Measurements from ENCODE around the gene NOTCH4.

- TF ChIP-seq YY1 (IDR thresholded peaks at IDR 0.05; ENCODE audit: insufficient read depth, insufficient read length): no peak
- no peak for TF ChIP-seq ZNF274 (IDR thresholded peaks at IDR 0.05; ENCODE audit: low read depth, low read length)
- TF ChIP-seq SUZ12 (IDR thresholded peaks at IDR 0.05; ENCODE audit: extremely low read depth, insufficient read depth, insufficient read length): no peak
These were observed 47.2 kb downstream of the NOTCH4 start for GRCh38 chr6:32176476-32177182.
